K562 (cell line): ENCODE results near the gene NCOR2. TPM values are rescaled to one million over a fixed set of nuclear protein-coding genes. Genes with fewer than 3 reads are reported as not detected.

Experiments
- CTBP1 ChIP-seq: fragments of 450-650 bp; IDR thresholded peaks from 2 replicates; pipeline ENCODE4 v1.6.1; 2016; ENCODE audit warnings: borderline replicate concordance
- PATZ1 ChIP-seq: fragments of 250-450 bp; sonication (Bioruptor Pico); IDR thresholded peaks from 2 replicates; pipeline ENCODE4 v1.5.0; 2020; ENCODE audit warnings: mild to moderate bottlenecking, borderline replicate concordance
- THRAP3 ChIP-seq: fragments of 450-650 bp; IDR thresholded peaks from 2 replicates; pipeline ENCODE4 v1.6.1; 2016; ENCODE audit warnings: mild to moderate bottlenecking, inconsistent platforms, borderline replicate concordance
- polyA plus RNA-seq, 8 experiments: library from polyadenylated mRNA; depleted of rRNA in 4 of 8; stranded (reverse) in 5 of 8; unstranded in 3 of 8; fragments of >200 nt; fragmentation: Nextera tagmentation in 2 of 8; fragmentation: Illumina TruSeq in 1 of 8; extraction: Ambion mirVana in 2 of 8; extraction: Trizol in 1 of 8; gene quantifications; 2 replicates each; pipeline versions ENCODE4 v1.2.1 to v1.2.3, GENCODE V29; 2011 to 2014; ENCODE audit warnings: inconsistent platforms in 1 of 8, missing spikeins in 1 of 8
- total RNA-seq, 7 experiments: library from RNA; depleted of rRNA in 6 of 7; stranded (reverse); fragments of >200 nt in 6 of 7; fragmentation: Illumina TruSeq in 2 of 7; extraction: Trizol in 2 of 7; gene quantifications; 2 replicates each; pipeline versions ENCODE4 v1.2.1 to v1.2.3, GENCODE V29; 2011 to 2021; ENCODE audit warnings: low replicate concordance in 1 of 7
- TF ChIP-seq, protein P1 (sequence below): fragments of 250-450 bp; sonication (Bioruptor Pico); IDR thresholded peaks from 2 replicates; pipeline ENCODE4 v1.4.0; 2020; ENCODE audit warnings: mild to moderate bottlenecking, moderate library complexity, borderline replicate concordance

NCOR2 gene
- total and polyA plus RNA-seq, 9 of the 15 experiments (the other 6 are each of a cell fraction or from before 2014, with no cell fraction given) = 0.18 to 126 (median 8.4) TPM

DNA sequence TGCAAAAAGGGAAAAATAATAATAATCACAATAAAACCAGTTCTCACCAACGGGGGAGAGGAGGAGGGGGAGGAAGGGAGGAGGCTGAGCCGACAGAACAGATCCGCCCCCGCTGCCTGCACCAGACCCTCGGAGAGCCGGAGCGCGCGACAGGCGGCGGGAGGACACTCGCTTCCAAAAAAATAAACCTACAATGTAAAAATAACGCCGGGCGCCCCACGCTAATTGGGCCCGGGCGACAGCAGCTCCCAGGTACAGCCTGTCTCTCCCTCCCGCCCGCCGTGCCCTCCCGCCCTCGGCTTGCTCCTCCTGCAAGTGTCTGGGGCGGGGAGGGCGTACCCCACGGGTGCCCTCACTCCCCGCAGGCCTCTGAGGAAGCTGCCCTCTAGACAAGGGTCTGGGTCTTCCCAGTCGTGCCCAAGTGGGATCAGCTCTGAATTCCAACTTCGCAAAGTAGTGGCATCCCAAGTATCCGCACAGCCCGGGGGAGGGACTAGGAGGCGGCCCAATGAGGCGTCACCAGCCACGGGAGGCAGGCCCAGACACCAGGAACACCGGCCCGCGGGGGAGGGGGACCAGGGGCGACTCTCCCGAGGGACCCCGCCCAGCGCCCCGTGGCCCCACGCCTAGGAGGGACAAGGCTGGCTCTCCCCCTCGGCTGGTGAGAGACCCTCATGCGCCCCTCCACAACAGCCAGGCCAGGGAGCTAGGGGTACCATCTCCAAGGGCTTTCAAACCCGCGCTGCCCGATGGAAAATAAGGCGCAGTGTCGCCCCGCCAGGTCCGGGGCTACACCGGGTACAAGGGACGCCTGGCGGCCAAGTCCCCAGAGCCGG lies 1.0 kb downstream of the NCOR2 start (continued):
- TF ChIP-seq PATZ1 (no peak), CTBP1 (peak; percentile 52; the same call in 1 of the 2 replicates), THRAP3 (no peak)
- TF ChIP-seq, protein P1, sequence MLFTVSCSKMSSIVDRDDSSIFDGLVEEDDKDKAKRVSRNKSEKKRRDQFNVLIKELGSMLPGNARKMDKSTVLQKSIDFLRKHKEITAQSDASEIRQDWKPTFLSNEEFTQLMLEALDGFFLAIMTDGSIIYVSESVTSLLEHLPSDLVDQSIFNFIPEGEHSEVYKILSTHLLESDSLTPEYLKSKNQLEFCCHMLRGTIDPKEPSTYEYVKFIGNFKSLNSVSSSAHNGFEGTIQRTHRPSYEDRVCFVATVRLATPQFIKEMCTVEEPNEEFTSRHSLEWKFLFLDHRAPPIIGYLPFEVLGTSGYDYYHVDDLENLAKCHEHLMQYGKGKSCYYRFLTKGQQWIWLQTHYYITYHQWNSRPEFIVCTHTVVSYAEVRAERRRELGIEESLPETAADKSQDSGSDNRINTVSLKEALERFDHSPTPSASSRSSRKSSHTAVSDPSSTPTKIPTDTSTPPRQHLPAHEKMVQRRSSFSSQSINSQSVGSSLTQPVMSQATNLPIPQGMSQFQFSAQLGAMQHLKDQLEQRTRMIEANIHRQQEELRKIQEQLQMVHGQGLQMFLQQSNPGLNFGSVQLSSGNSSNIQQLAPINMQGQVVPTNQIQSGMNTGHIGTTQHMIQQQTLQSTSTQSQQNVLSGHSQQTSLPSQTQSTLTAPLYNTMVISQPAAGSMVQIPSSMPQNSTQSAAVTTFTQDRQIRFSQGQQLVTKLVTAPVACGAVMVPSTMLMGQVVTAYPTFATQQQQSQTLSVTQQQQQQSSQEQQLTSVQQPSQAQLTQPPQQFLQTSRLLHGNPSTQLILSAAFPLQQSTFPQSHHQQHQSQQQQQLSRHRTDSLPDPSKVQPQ = no peak
